ENCODE results near the gene MCC.

- TF ChIP-seq CTCF (IDR thresholded peaks at IDR 0.05 in 4 of 5, conservative IDR thresholded peaks at IDR 0.05 in 1 of 5) (no peak), POLR2A (IDR thresholded peaks at IDR 0.05) (no peak)
These were observed 462 bp upstream of the MCC start for GRCh38 chr5:113488645-113489184.
